ENCODE measurements around the gene EPS8L1. TPM values are rescaled to one million over a fixed set of nuclear protein-coding genes. Genes with fewer than 3 reads are reported as not detected.

Gene EPS8L1
- total RNA-seq, 2 experiments from 2014 or later = 2.0 to 2.2 TPM

- peaks cover 8% of the 10 kb centered on the region for H3K4me1 Mint-ChIP-seq (ENCODE audit: low read depth)
- H3K9me3 Mint-ChIP-seq = no peaks in the 10 kb centered on the region
- H3K36me3 Mint-ChIP-seq (ENCODE audit: low read depth) = peaks cover 61% of the 10 kb centered on the region
- H3K4me3 Mint-ChIP-seq = no peak overlapping the region
- Histone ChIP-seq H3K4me1 (ENCODE audit: insufficient read depth, low read length) (peaks cover 7% of the 10 kb centered on the region), H3K9me3 (ENCODE audit: control insufficient read depth in 1 of 2, insufficient read depth in 1 of 2, low read length in 2 of 2) (peaks cover 0 to 4% of the 10 kb centered on the region in 2 experiments), H3K4me3 (ENCODE audit: low read length) (no peak overlapping the region), H3K27ac (ENCODE audit: low read depth in 1 of 2, low read length in 2 of 2) (no peak overlapping the region), H3K36me3 (ENCODE audit: insufficient read depth, low read length) (peaks cover 48% of the 10 kb centered on the region), H3K27me3 (ENCODE audit: control insufficient read depth in 1 of 2, insufficient read depth in 2 of 2, low read length in 2 of 2) (no peaks in the 10 kb centered on the region)
- H3K27me3 Mint-ChIP-seq = no peaks in the 10 kb centered on the region
- ATAC-seq (ENCODE audit: poor library complexity) (no peak), DNase-seq (no peak)
- no peak for TF ChIP-seq CTCF (IDR thresholded peaks at IDR 0.05)
- POLR2A ChIA-PET = interaction anchor here (1.7 kb wide), 1 partner anchor 16 kb away, joined by 5 read pairs; the partner anchor contains the start of gene RDH13
- CTCF ChIA-PET = no interaction called here
- intact Hi-C loops (cut with DNase I, micrococcal nuclease) = no loop called here
- no peak overlapping the region for H3K27ac Mint-ChIP-seq
Measured at GRCh38 chr19:55046975-55047622, 28.6 kb upstream of the EPS8L1 start.

GRCh38 chr19:55047951-55048350 lies 27.7 kb upstream of the EPS8L1 start:
- H3K9me3 ChIP-seq (ENCODE audit: control insufficient read depth in 1 of 2, insufficient read depth in 1 of 2, low read length in 2 of 2) = peaks cover 0 to 4% of the 10 kb centered on the region in 2 experiments
- Mint-ChIP-seq H3K9me3 (no peaks in the 10 kb centered on the region), H3K27ac (no peak overlapping the region), H3K36me3 (ENCODE audit: low read depth) (peaks cover 58% of the 10 kb centered on the region), H3K27me3 (no peaks in the 10 kb centered on the region), H3K4me1 (ENCODE audit: low read depth) (no peaks in the 10 kb centered on the region), H3K4me3 (no peak overlapping the region)
- H3K27me3 ChIP-seq (ENCODE audit: control insufficient read depth in 1 of 2, insufficient read depth in 2 of 2, low read length in 2 of 2) = no peaks in the 10 kb centered on the region
- intact Hi-C loops (cut with DNase I, micrococcal nuclease) = no loop called here
- ATAC-seq (ENCODE audit: poor library complexity) (no peak), DNase-seq (no peak)
- H3K27ac ChIP-seq (ENCODE audit: low read depth in 1 of 2, low read length in 2 of 2) = no peak overlapping the region
- H3K4me3 ChIP-seq (ENCODE audit: low read length) = no peak overlapping the region
- H3K4me1 ChIP-seq (ENCODE audit: insufficient read depth, low read length) = no peaks in the 10 kb centered on the region
- CTCF ChIA-PET = no interaction called here
- POLR2A ChIA-PET = no interaction called here
- peaks cover 49% of the 10 kb centered on the region for H3K36me3 ChIP-seq (ENCODE audit: insufficient read depth, low read length)
- TF ChIP-seq CTCF (IDR thresholded peaks at IDR 0.05) = no peak

- Mint-ChIP-seq H3K36me3 (ENCODE audit: low read depth) (peaks cover 62% of the 10 kb centered on the region), H3K27ac (no peak overlapping the region), H3K27me3 (no peaks in the 10 kb centered on the region), H3K4me3 (no peak overlapping the region), H3K4me1 (ENCODE audit: low read depth) (no peaks in the 10 kb centered on the region), H3K9me3 (no peaks in the 10 kb centered on the region)
- Histone ChIP-seq H3K36me3 (ENCODE audit: insufficient read depth, low read length) (peaks cover 54% of the 10 kb centered on the region), H3K4me1 (ENCODE audit: insufficient read depth, low read length) (no peaks in the 10 kb centered on the region), H3K4me3 (ENCODE audit: low read length) (no peak overlapping the region), H3K27me3 (ENCODE audit: control insufficient read depth in 1 of 2, insufficient read depth in 2 of 2, low read length in 2 of 2) (no peaks in the 10 kb centered on the region), H3K9me3 (ENCODE audit: control insufficient read depth in 1 of 2, insufficient read depth in 1 of 2, low read length in 2 of 2) (peaks cover 0 to 4% of the 10 kb centered on the region in 2 experiments), H3K27ac (ENCODE audit: low read depth in 1 of 2, low read length in 2 of 2) (no peak overlapping the region)
- POLR2A ChIA-PET = no interaction called here
- ATAC-seq (ENCODE audit: poor library complexity) = no peak
- no peak for TF ChIP-seq CTCF (IDR thresholded peaks at IDR 0.05)
- CTCF ChIA-PET = no interaction called here
- intact Hi-C loops (cut with DNase I, micrococcal nuclease) = no loop called here
- no peak for DNase-seq
Measured at GRCh38 chr19:55048446-55048845, 27.2 kb upstream of the EPS8L1 start.

All from CD4-positive, alpha-beta T cell (primary cell).